GM23248 (cell line): ENCODE measurements around the gene ABL2. TPM values are rescaled to one million over a fixed set of nuclear protein-coding genes. Genes with fewer than 3 reads are reported as not detected.

Experiments used
- DNase-seq: peaks from one replicate; pipeline ENCODE4 v3.0.0-alpha.2; 2015
- H2AFZ ChIP-seq: fragments of 200-600 bp; sonication (generic); 2 replicates; pipeline ENCODE4 v1.6.1; 2016; ENCODE audit warnings: antibody characterized with exemption
- H3F3A ChIP-seq: fragments of 200-600 bp; sonication (generic); 2 replicates; pipeline ENCODE4 v1.6.1; 2016; ENCODE audit warnings: mild to moderate bottlenecking, antibody characterized with exemption, mixed run types; ENCODE audit not compliant: insufficient read depth
- H3K27ac ChIP-seq: fragments of 200-600 bp; sonication (generic); 2 replicates; pipeline ENCODE4 v1.5.1; 2016; ENCODE audit warnings: mild to moderate bottlenecking
- H3K27me3 ChIP-seq: fragments of 200-600 bp; sonication (generic); replicated peaks from 2 replicates; pipeline ENCODE4 v1.6.1; 2016; ENCODE audit warnings: mild to moderate bottlenecking; ENCODE audit not compliant: insufficient read depth
- H3K36me3 ChIP-seq: fragments of 200-600 bp; sonication (generic); 2 replicates; pipeline ENCODE4 v1.6.1; 2016; ENCODE audit warnings: low read depth, mild to moderate bottlenecking
- H3K4me1 ChIP-seq: fragments of 200-600 bp; sonication (generic); 2 replicates; pipeline ENCODE4 v1.6.1; 2016; ENCODE audit warnings: mild to moderate bottlenecking; ENCODE audit not compliant: insufficient read depth
- H3K4me2 ChIP-seq: fragments of 200-600 bp; sonication (generic); one replicate; pipeline ENCODE4 v1.6.1; 2016; ENCODE audit warnings: mild to moderate bottlenecking; ENCODE audit not compliant: unreplicated experiment
- H3K4me3 ChIP-seq: fragments of 200-600 bp; sonication (generic); 2 replicates; pipeline ENCODE4 v1.5.1; 2016; ENCODE audit warnings: mild to moderate bottlenecking
- H3K79me2 ChIP-seq: fragments of 200-600 bp; sonication (generic); 2 replicates; pipeline ENCODE4 v1.6.1; 2016; ENCODE audit warnings: mild to moderate bottlenecking; ENCODE audit not compliant: insufficient read depth
- H3K9ac ChIP-seq: fragments of 200-600 bp; sonication (generic); 2 replicates; pipeline ENCODE4 v1.6.1; 2016; ENCODE audit warnings: mild to moderate bottlenecking
- H3K9me2 ChIP-seq: fragments of 200-600 bp; sonication (generic); 2 replicates; pipeline ENCODE4 v1.6.1; 2016; ENCODE audit warnings: mixed run types, mild to moderate bottlenecking, moderate library complexity; ENCODE audit not compliant: insufficient read depth
- H3K9me3 ChIP-seq: fragments of 200-600 bp; sonication (generic); one replicate; pipeline ENCODE4 v1.6.1; 2017; ENCODE audit warnings: low read depth
- H4K20me1 ChIP-seq: fragments of 200-600 bp; sonication (generic); 2 replicates; pipeline ENCODE4 v1.6.0; 2016; ENCODE audit not compliant: insufficient read depth
- EZH2 ChIP-seq: fragments of 200-600 bp; sonication (generic); IDR thresholded peaks from 2 replicates; pipeline ENCODE4 v1.6.1; 2018; ENCODE audit warnings: antibody characterized with exemption, mild to moderate bottlenecking; ENCODE audit not compliant: insufficient read depth, poor library complexity, severe bottlenecking
- EZH2phosphoT487 ChIP-seq: fragments of 200-600 bp; sonication (generic); IDR thresholded peaks from 2 replicates; pipeline ENCODE4 v1.6.1; 2018; ENCODE audit warnings: antibody characterized with exemption, moderate library complexity, mild to moderate bottlenecking, low read depth; ENCODE audit not compliant: insufficient read depth
- WGBS, 2 experiments: methylation state at CpG; one replicate each; pipeline ENCODE4 v1.1.6; 2015 to 2017; ENCODE audit warnings: low lambda C conversion rate in 2 of 2, low coverage in 1 of 2; ENCODE audit errors: missing lambda C conversion rate in 2 of 2; 5-methylcytosine and 5-hydroxymethylcytosine counted together
- in situ Hi-C: fragments of 300-500 bp; cut with MboI; formaldehyde crosslinking; loops from 2 replicates; pipeline ENCODE4 v1.15.0; 2020
- polyA plus RNA-seq: library from polyadenylated mRNA; unstranded; fragments of >200 nt; fragmentation: Nextera tagmentation; extraction: Ambion mirVana; gene quantifications from 2 replicates; pipeline ENCODE4 v1.2.1, GENCODE V29; 2016
- total RNA-seq: library from RNA; depleted of rRNA; stranded (reverse); fragments of >200 nt; shearing (Covaris generic); gene quantifications from 2 replicates; pipeline ENCODE4 v1.2.3, GENCODE V29; 2014

Gene ABL2
- total and polyA plus RNA-seq, 2 experiments from 2014 or later = 13.2 to 38.6 TPM

- Histone ChIP-seq H3K27ac (no peak overlapping the region), H3K9me3 (no peaks in the 10 kb centered on the region), H3K4me3 (no peak overlapping the region), H3F3A (peaks cover 20% of the 10 kb centered on the region), H2AFZ (no peak overlapping the region), H3K79me2 (peaks cover 67% of the 10 kb centered on the region), H3K4me1 (peaks cover 37% of the 10 kb centered on the region), H4K20me1 (no peaks in the 10 kb centered on the region), H3K9ac (no peak overlapping the region), H3K9me2 (no peaks in the 10 kb centered on the region), H3K4me2 (no peak overlapping the region), H3K27me3 (no peaks in the 10 kb centered on the region), H3K36me3 (no peaks in the 10 kb centered on the region)
- 98 to 99% methylated on average over 6 of the region's 6 CpGs for WGBS, 2 experiments
- in situ Hi-C loops = no loop called here
- TF ChIP-seq EZH2 (no peak), EZH2phosphoT487 (no peak)
- DNase-seq = no peak
Measured at GRCh38 chr1:179156708-179157107, 72.8 kb downstream of the ABL2 start.

- H3K9ac ChIP-seq = no peak overlapping the region
- H3K79me2 ChIP-seq = peaks cover 67% of the 10 kb centered on the region
- H3K36me3 ChIP-seq = no peaks in the 10 kb centered on the region
- peaks cover 20% of the 10 kb centered on the region for H3F3A ChIP-seq
- TF ChIP-seq EZH2 (no peak), EZH2phosphoT487 (no peak)
- H3K4me3 ChIP-seq = no peak overlapping the region
- H3K27ac ChIP-seq = no peak overlapping the region; the same call in 1 of the 2 replicates
- H3K9me3 ChIP-seq = no peaks in the 10 kb centered on the region
- peaks cover 37% of the 10 kb centered on the region for H3K4me1 ChIP-seq
- no peak for DNase-seq
- no peaks in the 10 kb centered on the region for H4K20me1 ChIP-seq
- WGBS, 2 experiments = 97 to 98% methylated on average over 1 of the region's 1 CpG
- H2AFZ ChIP-seq = no peak overlapping the region
- no peaks in the 10 kb centered on the region for H3K27me3 ChIP-seq
- in situ Hi-C loops = no loop called here
- H3K9me2 ChIP-seq = no peaks in the 10 kb centered on the region
- H3K4me2 ChIP-seq = no peak overlapping the region
Measured at GRCh38 chr1:179156026-179156425, 73.5 kb downstream of the ABL2 start.

GRCh38 chr1:179155615-179156014 is 73.9 kb downstream of the ABL2 start:
- Histone ChIP-seq H3K79me2 (peaks cover 67% of the 10 kb centered on the region), H3K27ac (peak overlapping the region; percentile 63; the same call in 1 of the 2 replicates), H3F3A (peaks cover 20% of the 10 kb centered on the region), H4K20me1 (no peaks in the 10 kb centered on the region), H3K9me2 (no peaks in the 10 kb centered on the region), H3K27me3 (no peaks in the 10 kb centered on the region), H3K36me3 (no peaks in the 10 kb centered on the region), H3K4me3 (no peak overlapping the region), H3K9ac (no peak overlapping the region), H3K9me3 (no peaks in the 10 kb centered on the region), H2AFZ (no peak overlapping the region), H3K4me2 (no peak overlapping the region), H3K4me1 (peaks cover 40% of the 10 kb centered on the region)
- TF ChIP-seq EZH2 = no peak
- TF ChIP-seq EZH2phosphoT487 = no peak
- in situ Hi-C loops = no loop called here
- DNase-seq = peak; percentile 35
- 36 to 48% methylated on average over 3 of the region's 3 CpGs for WGBS, 2 experiments

GRCh38 chr1:179154437-179154836 is 75.0 kb downstream of the ABL2 start:
- Histone ChIP-seq H3K4me3 (no peak overlapping the region), H3K36me3 (no peaks in the 10 kb centered on the region), H3K9me2 (no peaks in the 10 kb centered on the region), H3K27ac (peak overlapping the region; percentile 63), H2AFZ (no peak overlapping the region), H3K4me2 (no peak overlapping the region), H3K9ac (no peak overlapping the region), H4K20me1 (no peaks in the 10 kb centered on the region), H3K27me3 (no peaks in the 10 kb centered on the region), H3F3A (peaks cover 20% of the 10 kb centered on the region), H3K9me3 (no peaks in the 10 kb centered on the region), H3K79me2 (peaks cover 75% of the 10 kb centered on the region), H3K4me1 (peaks cover 45% of the 10 kb centered on the region)
- in situ Hi-C loops = no loop called here
- 72 to 73% methylated on average over 4 of the region's 4 CpGs for WGBS, 2 experiments
- TF ChIP-seq EZH2phosphoT487 = no peak
- TF ChIP-seq EZH2 = no peak
- DNase-seq = no peak

- H4K20me1 ChIP-seq = no peaks in the 10 kb centered on the region
- peak; percentile 68 for DNase-seq
- H3K4me1 ChIP-seq = peaks cover 45% of the 10 kb centered on the region
- WGBS, 2 experiments = 27% methylated on average over 6 of the region's 6 CpGs
- no peaks in the 10 kb centered on the region for H3K9me3 ChIP-seq
- no peak overlapping the region for H3K4me3 ChIP-seq
- H3F3A ChIP-seq = peaks cover 20% of the 10 kb centered on the region
- H3K79me2 ChIP-seq = peaks cover 76% of the 10 kb centered on the region
- H3K9me2 ChIP-seq = no peaks in the 10 kb centered on the region
- H3K4me2 ChIP-seq = peak overlapping the region; percentile 18
- no peak overlapping the region for H3K9ac ChIP-seq
- no peak overlapping the region for H2AFZ ChIP-seq
- in situ Hi-C loops = no loop called here
- TF ChIP-seq EZH2phosphoT487 (no peak), EZH2 (no peak)
- peak overlapping the region; percentile 63 for H3K27ac ChIP-seq
- no peaks in the 10 kb centered on the region for H3K27me3 ChIP-seq
- no peaks in the 10 kb centered on the region for H3K36me3 ChIP-seq
Measured at GRCh38 chr1:179153217-179153616, 76.3 kb downstream of the ABL2 start.
